ENCODE measurements around the gene SPOCK2. TPM values are rescaled to one million over a fixed set of nuclear protein-coding genes. Genes with fewer than 3 reads are reported as not detected.

The SPOCK2 gene
- total RNA-seq, 1 experiment from 2014 or later: 1.1 TPM

DNA sequence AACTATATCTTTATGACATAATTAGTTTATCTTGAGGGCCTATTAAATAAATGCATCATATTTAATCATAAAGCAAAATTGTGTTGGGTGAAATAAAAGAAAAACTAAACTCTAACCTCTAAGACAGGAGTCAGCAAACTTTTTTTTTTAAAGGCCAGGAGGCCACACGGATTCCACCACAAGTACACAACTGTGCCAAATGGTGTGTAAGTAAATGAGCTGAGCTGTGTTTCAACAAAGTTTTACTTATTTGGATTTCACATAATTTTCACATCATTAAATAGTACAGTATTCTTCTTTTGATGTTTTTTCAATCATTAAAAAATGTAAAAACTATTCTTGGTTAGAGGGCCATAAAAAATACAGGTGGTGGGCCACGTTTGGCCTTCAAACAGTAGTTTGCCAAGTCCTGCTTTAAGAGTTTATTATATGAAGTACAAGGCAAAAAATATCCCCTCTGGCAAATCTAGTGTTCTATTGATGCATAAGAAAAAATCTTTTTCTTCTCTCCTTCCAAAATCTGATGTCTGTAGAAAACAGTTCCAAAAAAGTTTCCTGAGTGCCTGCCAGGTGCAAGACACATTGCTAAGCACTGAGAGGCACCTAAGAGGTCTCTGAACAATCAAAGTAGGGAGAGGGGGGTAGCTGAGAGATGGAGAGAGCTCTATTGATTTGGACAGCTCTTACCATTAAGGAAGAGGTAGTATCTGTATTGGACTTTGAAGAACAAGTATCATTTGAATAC is 26.5 kb upstream of the SPOCK2 start:
- no peaks in the 10 kb centered on the region for H3K79me2 ChIP-seq (ENCODE audit: insufficient read depth, low read length)
- no peak overlapping the region for H3K4me2 ChIP-seq (ENCODE audit: low read length)
- peaks cover 0 to 1% of the 10 kb centered on the region in 2 experiments; a peak in 1 of 4 replicates for H3K4me1 ChIP-seq (ENCODE audit: control insufficient read depth in 1 of 2, insufficient read depth in 2 of 2, low read length in 2 of 2)
- H3K9me3 ChIP-seq (ENCODE audit: control insufficient read depth in 1 of 2, insufficient read depth in 1 of 2, low read depth in 1 of 2, low read length in 2 of 2): no peaks in the 10 kb centered on the region
- ATAC-seq: no peak
- RAD21 ChIA-PET (ENCODE audit: low non-redundant PET in 1 of 2, low total read pairs in 2 of 2, uncharacterized antibody in 2 of 2, unreplicated experiment in 2 of 2): no interaction called here
- H3K9me2 ChIP-seq (ENCODE audit: insufficient read depth): no peaks in the 10 kb centered on the region
- TF ChIP-seq, protein P1, sequence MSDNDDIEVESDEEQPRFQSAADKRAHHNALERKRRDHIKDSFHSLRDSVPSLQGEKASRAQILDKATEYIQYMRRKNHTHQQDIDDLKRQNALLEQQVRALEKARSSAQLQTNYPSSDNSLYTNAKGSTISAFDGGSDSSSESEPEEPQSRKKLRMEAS (IDR thresholded peaks at IDR 0.05): no peak
- no peak for TF ChIP-seq EGR1 (IDR thresholded peaks at IDR 0.05; ENCODE audit: low read depth)
- no peak for TF ChIP-seq ZFX (IDR thresholded peaks at IDR 0.05)
- no peak for TF ChIP-seq RAD21 (IDR thresholded peaks at IDR 0.05; ENCODE audit: low read depth)
- no peak for TF ChIP-seq YY1 (IDR thresholded peaks at IDR 0.05; ENCODE audit: extremely low read depth, insufficient replicate concordance, low read depth, low read length)
- no peak for TF ChIP-seq SP1 (IDR thresholded peaks at IDR 0.05; ENCODE audit: low read depth)
- TF ChIP-seq, protein P2, sequence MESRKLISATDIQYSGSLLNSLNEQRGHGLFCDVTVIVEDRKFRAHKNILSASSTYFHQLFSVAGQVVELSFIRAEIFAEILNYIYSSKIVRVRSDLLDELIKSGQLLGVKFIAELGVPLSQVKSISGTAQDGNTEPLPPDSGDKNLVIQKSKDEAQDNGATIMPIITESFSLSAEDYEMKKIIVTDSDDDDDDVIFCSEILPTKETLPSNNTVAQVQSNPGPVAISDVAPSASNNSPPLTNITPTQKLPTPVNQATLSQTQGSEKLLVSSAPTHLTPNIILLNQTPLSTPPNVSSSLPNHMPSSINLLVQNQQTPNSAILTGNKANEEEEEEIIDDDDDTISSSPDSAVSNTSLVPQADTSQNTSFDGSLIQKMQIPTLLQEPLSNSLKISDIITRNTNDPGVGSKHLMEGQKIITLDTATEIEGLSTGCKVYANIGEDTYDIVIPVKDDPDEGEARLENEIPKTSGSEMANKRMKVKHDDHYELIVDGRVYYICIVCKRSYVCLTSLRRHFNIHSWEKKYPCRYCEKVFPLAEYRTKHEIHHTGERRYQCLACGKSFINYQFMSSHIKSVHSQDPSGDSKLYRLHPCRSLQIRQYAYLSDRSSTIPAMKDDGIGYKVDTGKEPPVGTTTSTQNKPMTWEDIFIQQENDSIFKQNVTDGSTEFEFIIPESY (IDR thresholded peaks at IDR 0.05; ENCODE audit: extremely low read depth, insufficient replicate concordance, low read length): no peak
- no peak for TF ChIP-seq POLR2AphosphoS5 (IDR thresholded peaks at IDR 0.05; ENCODE audit: low read depth, low read length)
- TF ChIP-seq, protein P3, sequence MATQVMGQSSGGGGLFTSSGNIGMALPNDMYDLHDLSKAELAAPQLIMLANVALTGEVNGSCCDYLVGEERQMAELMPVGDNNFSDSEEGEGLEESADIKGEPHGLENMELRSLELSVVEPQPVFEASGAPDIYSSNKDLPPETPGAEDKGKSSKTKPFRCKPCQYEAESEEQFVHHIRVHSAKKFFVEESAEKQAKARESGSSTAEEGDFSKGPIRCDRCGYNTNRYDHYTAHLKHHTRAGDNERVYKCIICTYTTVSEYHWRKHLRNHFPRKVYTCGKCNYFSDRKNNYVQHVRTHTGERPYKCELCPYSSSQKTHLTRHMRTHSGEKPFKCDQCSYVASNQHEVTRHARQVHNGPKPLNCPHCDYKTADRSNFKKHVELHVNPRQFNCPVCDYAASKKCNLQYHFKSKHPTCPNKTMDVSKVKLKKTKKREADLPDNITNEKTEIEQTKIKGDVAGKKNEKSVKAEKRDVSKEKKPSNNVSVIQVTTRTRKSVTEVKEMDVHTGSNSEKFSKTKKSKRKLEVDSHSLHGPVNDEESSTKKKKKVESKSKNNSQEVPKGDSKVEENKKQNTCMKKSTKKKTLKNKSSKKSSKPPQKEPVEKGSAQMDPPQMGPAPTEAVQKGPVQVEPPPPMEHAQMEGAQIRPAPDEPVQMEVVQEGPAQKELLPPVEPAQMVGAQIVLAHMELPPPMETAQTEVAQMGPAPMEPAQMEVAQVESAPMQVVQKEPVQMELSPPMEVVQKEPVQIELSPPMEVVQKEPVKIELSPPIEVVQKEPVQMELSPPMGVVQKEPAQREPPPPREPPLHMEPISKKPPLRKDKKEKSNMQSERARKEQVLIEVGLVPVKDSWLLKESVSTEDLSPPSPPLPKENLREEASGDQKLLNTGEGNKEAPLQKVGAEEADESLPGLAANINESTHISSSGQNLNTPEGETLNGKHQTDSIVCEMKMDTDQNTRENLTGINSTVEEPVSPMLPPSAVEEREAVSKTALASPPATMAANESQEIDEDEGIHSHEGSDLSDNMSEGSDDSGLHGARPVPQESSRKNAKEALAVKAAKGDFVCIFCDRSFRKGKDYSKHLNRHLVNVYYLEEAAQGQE (IDR thresholded peaks at IDR 0.05; ENCODE audit: low read depth): no peak
- TF ChIP-seq POLR2A (IDR thresholded peaks at IDR 0.05; ENCODE audit: borderline replicate concordance, extremely low read depth, insufficient read depth, insufficient read length): no peak
- TF ChIP-seq TCF7L2 (IDR thresholded peaks at IDR 0.05; ENCODE audit: borderline replicate concordance, extremely low read depth, insufficient read depth, insufficient read length): no peak
- TF ChIP-seq SRF (IDR thresholded peaks at IDR 0.05; ENCODE audit: low read depth): no peak
- TF ChIP-seq, protein P4, sequence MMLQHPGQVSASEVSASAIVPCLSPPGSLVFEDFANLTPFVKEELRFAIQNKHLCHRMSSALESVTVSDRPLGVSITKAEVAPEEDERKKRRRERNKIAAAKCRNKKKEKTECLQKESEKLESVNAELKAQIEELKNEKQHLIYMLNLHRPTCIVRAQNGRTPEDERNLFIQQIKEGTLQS (IDR thresholded peaks at IDR 0.05): no peak
- TF ChIP-seq CBX3 (IDR thresholded peaks at IDR 0.05; ENCODE audit: low read depth): no peak
- TF ChIP-seq, protein P5, sequence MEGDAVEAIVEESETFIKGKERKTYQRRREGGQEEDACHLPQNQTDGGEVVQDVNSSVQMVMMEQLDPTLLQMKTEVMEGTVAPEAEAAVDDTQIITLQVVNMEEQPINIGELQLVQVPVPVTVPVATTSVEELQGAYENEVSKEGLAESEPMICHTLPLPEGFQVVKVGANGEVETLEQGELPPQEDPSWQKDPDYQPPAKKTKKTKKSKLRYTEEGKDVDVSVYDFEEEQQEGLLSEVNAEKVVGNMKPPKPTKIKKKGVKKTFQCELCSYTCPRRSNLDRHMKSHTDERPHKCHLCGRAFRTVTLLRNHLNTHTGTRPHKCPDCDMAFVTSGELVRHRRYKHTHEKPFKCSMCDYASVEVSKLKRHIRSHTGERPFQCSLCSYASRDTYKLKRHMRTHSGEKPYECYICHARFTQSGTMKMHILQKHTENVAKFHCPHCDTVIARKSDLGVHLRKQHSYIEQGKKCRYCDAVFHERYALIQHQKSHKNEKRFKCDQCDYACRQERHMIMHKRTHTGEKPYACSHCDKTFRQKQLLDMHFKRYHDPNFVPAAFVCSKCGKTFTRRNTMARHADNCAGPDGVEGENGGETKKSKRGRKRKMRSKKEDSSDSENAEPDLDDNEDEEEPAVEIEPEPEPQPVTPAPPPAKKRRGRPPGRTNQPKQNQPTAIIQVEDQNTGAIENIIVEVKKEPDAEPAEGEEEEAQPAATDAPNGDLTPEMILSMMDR (IDR thresholded peaks at IDR 0.05 in 2 of 3, conservative IDR thresholded peaks at IDR 0.05 in 1 of 3; ENCODE audit: borderline replicate concordance in 1 of 3, insufficient read depth in 1 of 3, low read depth in 2 of 3, low read length in 2 of 3): no peak
- TF ChIP-seq ZNF274 (IDR thresholded peaks at IDR 0.05; ENCODE audit: low read depth, low read length): no peak
- no peak for TF ChIP-seq FOSL1 (IDR thresholded peaks at IDR 0.05; ENCODE audit: low read depth)
- TF ChIP-seq SIN3A (IDR thresholded peaks at IDR 0.05; ENCODE audit: low read depth): no peak
- no peaks in the 10 kb centered on the region for H3K27me3 ChIP-seq (ENCODE audit: insufficient read depth, low read length)
- no peaks in the 10 kb centered on the region for H4K20me1 ChIP-seq (ENCODE audit: insufficient read depth)
- CTCF ChIA-PET: interaction anchor here (1.2 to 1.7 kb wide), 3 partner anchors 10 to 12 kb away, joined by 3 to 11 read pairs (median 4); no protein-coding TSS in a partner anchor
- POLR2A ChIA-PET: interaction anchor here (1.0 kb wide), 1 partner anchor 11 kb away, joined by 3 read pairs; no protein-coding TSS in a partner anchor
- no peak for DNase-seq (ENCODE audit: low read depth, low spot score)
- H3K4me3 ChIP-seq (replicated peaks in 1 of 2; ENCODE audit: low read depth in 1 of 2, low read length in 2 of 2): no peak overlapping the region
- no peaks in the 10 kb centered on the region for H3K36me3 ChIP-seq (ENCODE audit: control insufficient read depth in 1 of 2, insufficient read depth in 2 of 2, low read length in 2 of 2)
- no TSS peak for BruUV-seq (replicated peaks)
- H3K27ac ChIP-seq (ENCODE audit: low read depth, low read length): no peak overlapping the region
- H2AFZ ChIP-seq (ENCODE audit: low read depth, low read length, poor library complexity, severe bottlenecking): no peak overlapping the region
- H3K9ac ChIP-seq (ENCODE audit: low read length): no peak overlapping the region
- intact Hi-C loops (cut with micrococcal nuclease): no loop called here
